BE2C (cell line): ENCODE data around the gene KCNQ5.

ENCODE experiments used
- DNase-seq: peaks from one replicate; pipeline ENCODE4 v3.0.0-alpha.2; 2020
- H3K27me3 ChIP-seq: fragments of 250-450 bp; sonication (Bioruptor Pico); 2 replicates; pipeline ENCODE4 v1.5.1; 2020; ENCODE audit warnings: mild to moderate bottlenecking
- H3K36me3 ChIP-seq: fragments of 250-450 bp; sonication (Bioruptor Pico); 2 replicates; pipeline ENCODE4 v1.5.1; 2020; ENCODE audit warnings: mild to moderate bottlenecking
- H3K4me1 ChIP-seq: fragments of 250-450 bp; sonication (Bioruptor Pico); 2 replicates; pipeline ENCODE4 v1.5.1; 2020
- H3K4me3 ChIP-seq: 2 replicates; pipeline ENCODE4 v1.5.1; 2011; ENCODE audit warnings: low read depth, low read length
- H3K9me3 ChIP-seq: fragments of 250-450 bp; sonication (Bioruptor Pico); 2 replicates; pipeline ENCODE4 v1.5.1; 2020
- TF ChIP-seq, protein P1 (sequence below): IDR thresholded peaks from 2 replicates; pipeline ENCODE4 v1.5.1; 2012; ENCODE audit warnings: mild to moderate bottlenecking, low read depth, low read length

Gene KCNQ5

DNA sequence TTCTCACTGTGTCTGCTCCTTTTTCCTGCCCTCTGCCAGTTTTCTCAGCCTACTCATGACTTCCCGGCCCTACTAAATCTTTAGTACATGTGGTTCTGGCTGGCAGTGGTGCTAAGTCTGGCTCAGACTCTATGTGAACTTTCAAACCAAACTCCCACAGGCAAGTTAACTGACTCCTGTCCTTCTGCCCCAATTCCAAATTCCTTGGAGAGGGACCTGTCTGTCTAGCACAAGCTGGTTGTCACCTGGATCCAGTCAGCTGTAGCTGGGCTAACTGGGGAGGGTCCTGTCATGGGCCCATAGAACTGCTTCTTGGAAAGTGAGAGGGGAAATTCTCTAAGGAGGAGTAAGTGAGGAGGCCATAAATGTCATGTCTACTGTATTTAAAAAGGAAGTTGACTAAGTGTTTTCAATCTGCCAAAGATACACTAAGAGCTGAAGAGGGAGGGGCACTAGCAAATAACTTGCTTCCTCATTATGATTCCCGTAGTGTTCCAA is 240.1 kb downstream of the KCNQ5 start:
- no peaks in the 10 kb centered on the region for H3K4me1 ChIP-seq
- no peaks in the 10 kb centered on the region for H3K36me3 ChIP-seq
- TF ChIP-seq, protein P1, sequence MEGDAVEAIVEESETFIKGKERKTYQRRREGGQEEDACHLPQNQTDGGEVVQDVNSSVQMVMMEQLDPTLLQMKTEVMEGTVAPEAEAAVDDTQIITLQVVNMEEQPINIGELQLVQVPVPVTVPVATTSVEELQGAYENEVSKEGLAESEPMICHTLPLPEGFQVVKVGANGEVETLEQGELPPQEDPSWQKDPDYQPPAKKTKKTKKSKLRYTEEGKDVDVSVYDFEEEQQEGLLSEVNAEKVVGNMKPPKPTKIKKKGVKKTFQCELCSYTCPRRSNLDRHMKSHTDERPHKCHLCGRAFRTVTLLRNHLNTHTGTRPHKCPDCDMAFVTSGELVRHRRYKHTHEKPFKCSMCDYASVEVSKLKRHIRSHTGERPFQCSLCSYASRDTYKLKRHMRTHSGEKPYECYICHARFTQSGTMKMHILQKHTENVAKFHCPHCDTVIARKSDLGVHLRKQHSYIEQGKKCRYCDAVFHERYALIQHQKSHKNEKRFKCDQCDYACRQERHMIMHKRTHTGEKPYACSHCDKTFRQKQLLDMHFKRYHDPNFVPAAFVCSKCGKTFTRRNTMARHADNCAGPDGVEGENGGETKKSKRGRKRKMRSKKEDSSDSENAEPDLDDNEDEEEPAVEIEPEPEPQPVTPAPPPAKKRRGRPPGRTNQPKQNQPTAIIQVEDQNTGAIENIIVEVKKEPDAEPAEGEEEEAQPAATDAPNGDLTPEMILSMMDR = no peak
- DNase-seq = no peak
- H3K4me3 ChIP-seq = no peak overlapping the region
- no peaks in the 10 kb centered on the region for H3K9me3 ChIP-seq
- no peaks in the 10 kb centered on the region for H3K27me3 ChIP-seq

- no peaks in the 10 kb centered on the region for H3K36me3 ChIP-seq
- H3K4me1 ChIP-seq = no peaks in the 10 kb centered on the region
- no peaks in the 10 kb centered on the region for H3K9me3 ChIP-seq
These were observed 241.3 kb downstream of the KCNQ5 start for GRCh38 chr6:72863131-72863530.

GRCh38 chr6:72864236-72864635 is 242.4 kb downstream of the KCNQ5 start:
- H3K27me3 ChIP-seq = no peaks in the 10 kb centered on the region
- H3K9me3 ChIP-seq = no peaks in the 10 kb centered on the region
- no peak overlapping the region for H3K4me3 ChIP-seq
- TF ChIP-seq, protein P1 = no peak
- no peaks in the 10 kb centered on the region for H3K4me1 ChIP-seq
- no peaks in the 10 kb centered on the region for H3K36me3 ChIP-seq
- no peak for DNase-seq

More at GRCh38 chr6:72863131-72863530, 241.3 kb downstream of the KCNQ5 start:
- Histone ChIP-seq H3K4me3 (no peak overlapping the region), H3K27me3 (no peaks in the 10 kb centered on the region)
- TF ChIP-seq, protein P1 = no peak
- DNase-seq = no peak

- TF ChIP-seq, protein P1 = no peak
- no peak for DNase-seq
- Histone ChIP-seq H3K36me3 (no peaks in the 10 kb centered on the region), H3K4me3 (no peak overlapping the region), H3K27me3 (no peaks in the 10 kb centered on the region), H3K9me3 (no peaks in the 10 kb centered on the region), H3K4me1 (no peaks in the 10 kb centered on the region)
These were observed 242.9 kb downstream of the KCNQ5 start for GRCh38 chr6:72864799-72865198.

GRCh38 chr6:72865467-72865866 is 243.6 kb downstream of the KCNQ5 start:
- Histone ChIP-seq H3K4me1 (no peaks in the 10 kb centered on the region), H3K4me3 (no peak overlapping the region), H3K9me3 (no peaks in the 10 kb centered on the region), H3K36me3 (no peaks in the 10 kb centered on the region), H3K27me3 (no peaks in the 10 kb centered on the region)
- no peak for DNase-seq
- TF ChIP-seq, protein P1 = no peak

GRCh38 chr6:72869621-72870020 is 247.8 kb downstream of the KCNQ5 start:
- no peak for DNase-seq
- TF ChIP-seq, protein P1 = no peak
- H3K36me3 ChIP-seq = no peaks in the 10 kb centered on the region

More at GRCh38 chr6:72869621-72870020, 247.8 kb downstream of the KCNQ5 start:
- H3K9me3 ChIP-seq = no peaks in the 10 kb centered on the region
- peaks cover 4% of the 10 kb centered on the region for H3K4me1 ChIP-seq
- H3K27me3 ChIP-seq = no peaks in the 10 kb centered on the region
- no peak overlapping the region for H3K4me3 ChIP-seq
